ENCODE results near the gene SEPTIN1. TPM values are rescaled to one million over a fixed set of nuclear protein-coding genes. Genes with fewer than 3 reads are reported as not detected.

The SEPTIN1 gene
- polyA plus RNA-seq, 3 donors = 0.31 to 0.60 (median 0.49) TPM

DNA sequence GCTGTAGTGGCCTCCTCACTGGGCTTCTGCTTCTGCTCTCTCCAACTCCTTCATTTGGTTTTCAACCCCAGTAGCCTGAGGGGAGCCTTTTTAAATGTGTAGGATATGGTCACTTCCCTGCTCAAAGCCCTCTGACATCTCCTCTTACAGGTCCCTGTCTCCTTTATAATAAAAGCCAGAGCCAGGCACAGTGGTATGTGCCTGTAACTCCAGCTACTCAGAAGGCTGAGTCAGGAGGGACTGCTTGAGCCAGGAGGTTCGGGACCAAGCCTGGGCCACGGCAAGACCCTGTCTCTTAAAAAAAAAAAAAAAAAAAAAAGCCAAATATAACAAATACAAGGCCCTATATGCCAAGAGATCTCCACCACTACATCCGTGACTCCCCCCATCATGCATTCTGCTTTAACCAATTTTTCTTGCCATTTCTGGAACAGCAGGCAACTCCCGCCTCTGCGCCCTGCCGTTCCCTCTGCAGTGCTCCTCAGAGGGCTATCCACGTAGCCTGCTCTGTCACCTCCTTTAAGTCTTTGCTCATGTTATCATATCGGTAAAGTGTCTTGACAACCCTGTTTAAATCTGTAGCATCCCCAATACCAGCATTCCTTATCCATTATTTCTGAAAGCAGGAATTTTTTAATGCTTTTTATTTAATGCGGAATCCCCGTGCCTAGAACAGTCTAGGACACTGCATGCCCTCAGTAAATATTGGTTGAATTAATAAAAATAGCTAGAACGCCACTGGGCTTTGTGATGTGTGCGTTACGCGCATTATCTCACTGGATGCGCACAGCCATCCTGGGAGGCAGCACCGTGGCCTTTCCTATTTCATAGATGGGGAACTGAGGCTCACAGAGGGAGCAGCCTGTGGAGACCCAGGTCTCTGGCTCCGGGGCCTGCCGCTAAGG lies 34.5 kb upstream of the SEPTIN1 start:
- intact Hi-C loops (cut with micrococcal nuclease) = no loop called here
- H3K36me3 Mint-ChIP-seq = peaks cover 20 to 26% of the 10 kb centered on the region in 2 donors
- Histone ChIP-seq H4K20me1 (ENCODE audit: insufficient read depth, low read length) (no peaks in the 10 kb centered on the region), H3K4me2 (replicated peaks; ENCODE audit: extremely low read depth, low read length, poor library complexity, severe bottlenecking) (peak overlapping the region; percentile 93), H2AFZ (ENCODE audit: insufficient read depth, low read depth, low read length, poor library complexity, severe bottlenecking) (peak overlapping the region; percentile 90), H3K9ac (ENCODE audit: insufficient read depth, low read length, poor library complexity, severe bottlenecking) (peak overlapping the region; percentile 63), H3K4me3 (replicated peaks in 1 of 3; ENCODE audit: low read depth in 2 of 3, low read length in 3 of 3) (peak overlapping the region; percentile 30 to 77 (median 66)), H3K79me2 (ENCODE audit: insufficient read depth, low read length) (no peaks in the 10 kb centered on the region), H3K27me3 (ENCODE audit: control insufficient read depth in 2 of 2, insufficient read depth in 2 of 2, low read length in 2 of 2) (no peaks in the 10 kb centered on the region), H3K4me1 (ENCODE audit: control insufficient read depth in 1 of 2, insufficient read depth in 2 of 2, low read length in 2 of 2) (peaks cover 13 to 22% of the 10 kb centered on the region in 2 donors), H3K27ac (ENCODE audit: low read depth in 1 of 2, low read length in 2 of 2) (peak overlapping the region in 1 of 2 donors; percentile 72), H3K36me3 (replicated peaks in 1 of 2; ENCODE audit: control insufficient read depth in 1 of 2, insufficient read depth in 2 of 2, low read length in 2 of 2) (peaks cover 0 to 13% of the 10 kb centered on the region in 2 donors), H3K9me3 (replicated peaks in 1 of 2; ENCODE audit: control insufficient read depth in 1 of 2, insufficient read depth in 1 of 2, low read length in 2 of 2) (no peaks in the 10 kb centered on the region)
- no peaks in the 10 kb centered on the region for H3K9me3 Mint-ChIP-seq
- H3K4me1 Mint-ChIP-seq = peaks cover 17% of the 10 kb centered on the region
- peaks cover 0 to 2% (median 1%) of the 10 kb centered on the region in 3 donors for H3K27me3 Mint-ChIP-seq (ENCODE audit: low read depth in 3 of 3)
- H3K27ac Mint-ChIP-seq = no peak overlapping the region
- H3K4me3 Mint-ChIP-seq = peak overlapping the region; percentile 43 to 61
- DNase-seq = no peak
- TF ChIP-seq, protein P1, sequence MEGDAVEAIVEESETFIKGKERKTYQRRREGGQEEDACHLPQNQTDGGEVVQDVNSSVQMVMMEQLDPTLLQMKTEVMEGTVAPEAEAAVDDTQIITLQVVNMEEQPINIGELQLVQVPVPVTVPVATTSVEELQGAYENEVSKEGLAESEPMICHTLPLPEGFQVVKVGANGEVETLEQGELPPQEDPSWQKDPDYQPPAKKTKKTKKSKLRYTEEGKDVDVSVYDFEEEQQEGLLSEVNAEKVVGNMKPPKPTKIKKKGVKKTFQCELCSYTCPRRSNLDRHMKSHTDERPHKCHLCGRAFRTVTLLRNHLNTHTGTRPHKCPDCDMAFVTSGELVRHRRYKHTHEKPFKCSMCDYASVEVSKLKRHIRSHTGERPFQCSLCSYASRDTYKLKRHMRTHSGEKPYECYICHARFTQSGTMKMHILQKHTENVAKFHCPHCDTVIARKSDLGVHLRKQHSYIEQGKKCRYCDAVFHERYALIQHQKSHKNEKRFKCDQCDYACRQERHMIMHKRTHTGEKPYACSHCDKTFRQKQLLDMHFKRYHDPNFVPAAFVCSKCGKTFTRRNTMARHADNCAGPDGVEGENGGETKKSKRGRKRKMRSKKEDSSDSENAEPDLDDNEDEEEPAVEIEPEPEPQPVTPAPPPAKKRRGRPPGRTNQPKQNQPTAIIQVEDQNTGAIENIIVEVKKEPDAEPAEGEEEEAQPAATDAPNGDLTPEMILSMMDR (IDR thresholded peaks at IDR 0.05) = no peak
- WGBS (ENCODE audit: insufficient coverage) = 68% methylated on average over 14 of the region's 18 CpGs

DNA sequence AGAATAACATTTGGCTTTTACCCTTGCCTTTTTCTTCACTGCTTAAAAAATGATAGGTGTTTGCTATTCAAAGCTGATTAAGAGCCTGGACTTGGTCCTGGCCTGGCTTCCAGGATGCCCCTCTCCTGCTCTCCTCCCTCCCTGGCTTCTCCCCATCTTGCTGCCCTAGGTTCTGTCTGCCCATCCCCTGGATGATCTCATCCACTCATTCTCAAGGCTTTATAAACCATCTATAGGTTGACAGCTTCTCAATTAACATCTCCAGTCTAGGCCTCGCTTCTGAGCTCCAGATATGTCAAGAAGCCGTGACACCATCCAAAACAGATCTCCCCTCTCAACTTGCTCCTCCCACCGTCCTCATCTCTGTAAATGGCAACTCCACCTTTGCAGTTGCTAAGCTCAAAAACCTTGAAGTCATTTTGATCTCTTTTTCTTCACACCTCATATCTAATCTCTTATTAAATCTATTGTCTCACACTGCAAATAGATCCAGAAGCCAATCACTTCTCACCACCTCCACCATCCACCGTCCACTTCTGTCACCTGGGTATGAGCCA lies 33.8 kb upstream of the SEPTIN1 start:
- peaks cover 17 to 20% of the 10 kb centered on the region in 2 donors for H3K36me3 Mint-ChIP-seq
- no peak overlapping the region for H3K9ac ChIP-seq (ENCODE audit: insufficient read depth, low read length, poor library complexity, severe bottlenecking)
- no peaks in the 10 kb centered on the region for H3K79me2 ChIP-seq (ENCODE audit: insufficient read depth, low read length)
- no peak overlapping the region for H3K4me2 ChIP-seq (replicated peaks; ENCODE audit: extremely low read depth, low read length, poor library complexity, severe bottlenecking)
- H3K27me3 ChIP-seq (ENCODE audit: control insufficient read depth in 2 of 2, insufficient read depth in 2 of 2, low read length in 2 of 2) = no peaks in the 10 kb centered on the region
- peaks cover 17% of the 10 kb centered on the region for H3K4me1 Mint-ChIP-seq
- H3K9me3 ChIP-seq (replicated peaks in 1 of 2; ENCODE audit: control insufficient read depth in 1 of 2, insufficient read depth in 1 of 2, low read length in 2 of 2) = no peaks in the 10 kb centered on the region
- H3K4me3 Mint-ChIP-seq = no peak overlapping the region
- no peak for DNase-seq
- peaks cover 0 to 17% of the 10 kb centered on the region in 2 donors for H3K36me3 ChIP-seq (replicated peaks in 1 of 2; ENCODE audit: control insufficient read depth in 1 of 2, insufficient read depth in 2 of 2, low read length in 2 of 2)
- WGBS (ENCODE audit: insufficient coverage) = 98% methylated on average over 4 of the region's 4 CpGs
- peaks cover 13 to 22% of the 10 kb centered on the region in 2 donors for H3K4me1 ChIP-seq (ENCODE audit: control insufficient read depth in 1 of 2, insufficient read depth in 2 of 2, low read length in 2 of 2)
- no peak overlapping the region for H3K4me3 ChIP-seq (replicated peaks in 1 of 3; ENCODE audit: low read depth in 2 of 3, low read length in 3 of 3)
- peaks cover 0 to 2% (median 1%) of the 10 kb centered on the region in 3 donors for H3K27me3 Mint-ChIP-seq (ENCODE audit: low read depth in 3 of 3)
- intact Hi-C loops (cut with micrococcal nuclease) = no loop called here
- no peaks in the 10 kb centered on the region for H4K20me1 ChIP-seq (ENCODE audit: insufficient read depth, low read length)
- H3K27ac Mint-ChIP-seq = no peak overlapping the region
- TF ChIP-seq, protein P1 (IDR thresholded peaks at IDR 0.05) = no peak
- no peak overlapping the region for H3K27ac ChIP-seq (ENCODE audit: low read depth in 1 of 2, low read length in 2 of 2)
- no peaks in the 10 kb centered on the region for H3K9me3 Mint-ChIP-seq
- H2AFZ ChIP-seq (ENCODE audit: insufficient read depth, low read depth, low read length, poor library complexity, severe bottlenecking) = no peak overlapping the region

Measured in CD14-positive monocyte (primary cell).